Upper lobe of left lung (tissue), 6 donors: ENCODE measurements around the gene GRK3. TPM values are rescaled to one million over a fixed set of nuclear protein-coding genes. Genes with fewer than 3 reads are reported as not detected.
A peak's percentile ranks its signal among the peaks of the same experiment; 100 is the strongest.

Source experiments
- ATAC-seq, 2 donors: fragments of 200-7000 bp; cut with Tn5 transposase; one replicate each; pipeline ENCODE4 v1.9.1; 2022; ENCODE audit warnings: mild to moderate bottlenecking in 2 of 2, moderate library complexity in 2 of 2; ENCODE audit not compliant: low FRiP score in 2 of 2
- DNase-seq, 2 donors: peaks; one replicate each; pipeline ENCODE4 v3.0.0-alpha.2; 2019 to 2020
- H3K27ac ChIP-seq, 4 donors: fragments of 200-600 bp; sonication (generic); one replicate each; pipeline ENCODE4 v1.5.1; 2016 to 2019
- H3K27me3 ChIP-seq, 4 donors: fragments of 200-600 bp; sonication (generic); one replicate each; pipeline ENCODE4 v1.5.1; 2017 to 2019
- H3K36me3 ChIP-seq, 4 donors: fragments of 200-600 bp; sonication (generic); one replicate each; pipeline ENCODE4 v1.5.1; 2016 to 2019
- H3K4me1 ChIP-seq, 4 donors: fragments of 200-600 bp; sonication (generic); one replicate each; pipeline ENCODE4 v1.5.1; 2018 to 2019
- H3K4me3 ChIP-seq, 4 donors: fragments of 200-600 bp; sonication (generic); one replicate each; pipeline ENCODE4 v1.5.1; 2017 to 2019; ENCODE audit warnings: mild to moderate bottlenecking in 2 of 4, moderate library complexity in 1 of 4
- H3K9me3 ChIP-seq, 4 donors: fragments of 200-600 bp; sonication (generic); one replicate each; pipeline ENCODE4 v1.5.1; 2018 to 2019
- EP300 ChIP-seq, 4 donors: sonication (generic); formaldehyde crosslinking; IDR thresholded peaks; one replicate each; pipeline ENCODE4 v1.5.1; 2017; ENCODE audit warnings: antibody characterized with exemption in 4 of 4, control low read depth in 2 of 4
- POLR2A ChIP-seq, 4 donors: fragments of 450-650 bp; IDR thresholded peaks; one replicate each; pipeline ENCODE4 v1.5.1; 2016 to 2017; ENCODE audit warnings: antibody characterized with exemption in 4 of 4, mild to moderate bottlenecking in 2 of 4
- POLR2AphosphoS5 ChIP-seq, 2 donors: sonication (generic); formaldehyde crosslinking; IDR thresholded peaks; one replicate each; pipeline ENCODE4 v1.5.1; 2017; ENCODE audit warnings: antibody characterized with exemption in 2 of 2
- WGBS, 2 donors: methylation state at CpG; one replicate each; pipeline ENCODE4 v1.1.5; 2017 to 2018; 5-methylcytosine and 5-hydroxymethylcytosine counted together
- total RNA-seq, 6 donors: library from RNA; depleted of rRNA in 4 of 6; stranded (reverse); fragments of >200 nt in 4 of 6; gene quantifications; one replicate each; pipeline versions ENCODE4 v1.1.0 to v1.2.1, GENCODE V29; 2016 to 2021
- TF ChIP-seq, protein P1 (sequence below), 6 experiments: fragments of 450-650 bp in 4 of 6; fragments of 200-600 bp in 2 of 6; sonication (generic) in 2 of 6; IDR thresholded peaks; one replicate each; pipeline ENCODE4 v1.5.1; 2016 to 2019; ENCODE audit warnings: antibody characterized with exemption in 6 of 6
- donor health status: DM: no; HTN: no; CAD: no; lungs with moderate emphysema.
- donor health status: DM: no; HTN: yes; CAD: no; lungs with severe emphysema.

Gene GRK3
- total RNA-seq, 6 donors from 2014 or later = 16.0 to 25.2 (median 21.6) TPM

GRCh38 chr22:25766418-25766817, 201.9 kb downstream of the GRK3 start:
- no peak overlapping the region for H3K4me3 ChIP-seq
- H3K9me3 ChIP-seq = peaks cover 0 to 17% (median 11%) of the 10 kb centered on the region in 4 donors
- TF ChIP-seq, protein P1, sequence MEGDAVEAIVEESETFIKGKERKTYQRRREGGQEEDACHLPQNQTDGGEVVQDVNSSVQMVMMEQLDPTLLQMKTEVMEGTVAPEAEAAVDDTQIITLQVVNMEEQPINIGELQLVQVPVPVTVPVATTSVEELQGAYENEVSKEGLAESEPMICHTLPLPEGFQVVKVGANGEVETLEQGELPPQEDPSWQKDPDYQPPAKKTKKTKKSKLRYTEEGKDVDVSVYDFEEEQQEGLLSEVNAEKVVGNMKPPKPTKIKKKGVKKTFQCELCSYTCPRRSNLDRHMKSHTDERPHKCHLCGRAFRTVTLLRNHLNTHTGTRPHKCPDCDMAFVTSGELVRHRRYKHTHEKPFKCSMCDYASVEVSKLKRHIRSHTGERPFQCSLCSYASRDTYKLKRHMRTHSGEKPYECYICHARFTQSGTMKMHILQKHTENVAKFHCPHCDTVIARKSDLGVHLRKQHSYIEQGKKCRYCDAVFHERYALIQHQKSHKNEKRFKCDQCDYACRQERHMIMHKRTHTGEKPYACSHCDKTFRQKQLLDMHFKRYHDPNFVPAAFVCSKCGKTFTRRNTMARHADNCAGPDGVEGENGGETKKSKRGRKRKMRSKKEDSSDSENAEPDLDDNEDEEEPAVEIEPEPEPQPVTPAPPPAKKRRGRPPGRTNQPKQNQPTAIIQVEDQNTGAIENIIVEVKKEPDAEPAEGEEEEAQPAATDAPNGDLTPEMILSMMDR (IDR thresholded peaks at IDR 0.05) = no peak
- TF ChIP-seq POLR2AphosphoS5 (IDR thresholded peaks at IDR 0.05) = no peak
- TF ChIP-seq EP300 (IDR thresholded peaks at IDR 0.05) = no peak
- TF ChIP-seq POLR2A (IDR thresholded peaks at IDR 0.05) = no peak
- no peak overlapping the region for H3K27ac ChIP-seq
- ATAC-seq (no peak), DNase-seq (no peak)
- 80 to 92% methylated on average over 3 of the region's 3 CpGs for WGBS, 2 donors
- no peaks in the 10 kb centered on the region for H3K4me1 ChIP-seq
- H3K27me3 ChIP-seq = peaks cover 0 to 2% (median 0%) of the 10 kb centered on the region in 4 donors
- H3K36me3 ChIP-seq = no peaks in the 10 kb centered on the region

DNA sequence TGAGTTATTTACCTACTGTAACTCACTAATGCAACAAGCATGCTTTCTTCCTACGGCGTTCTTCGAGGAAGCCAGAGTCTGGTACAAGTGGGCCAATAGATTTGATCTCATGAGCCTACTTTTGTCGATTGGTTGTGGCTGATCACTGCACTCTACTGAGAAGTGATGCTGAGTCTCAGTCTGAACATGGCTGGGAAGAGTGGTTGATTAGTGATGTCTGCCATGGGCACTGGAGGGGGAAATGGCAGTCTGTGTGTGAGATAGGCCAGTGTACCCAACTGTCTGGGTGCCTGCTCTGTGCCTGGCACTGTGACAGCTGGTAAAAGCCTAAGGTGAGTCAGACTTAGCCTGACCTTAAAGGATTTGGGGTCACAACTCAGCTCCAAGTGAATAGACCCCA, 205.9 kb downstream of the GRK3 start:
- no peaks in the 10 kb centered on the region for H3K4me1 ChIP-seq
- no peaks in the 10 kb centered on the region for H3K36me3 ChIP-seq
- TF ChIP-seq, protein P1 (IDR thresholded peaks at IDR 0.05) = no peak
- TF ChIP-seq EP300 (IDR thresholded peaks at IDR 0.05) (no peak), POLR2A (IDR thresholded peaks at IDR 0.05) (no peak), POLR2AphosphoS5 (IDR thresholded peaks at IDR 0.05) (no peak)
- DNase-seq = no peak
- WGBS, 2 donors = 82 to 100% methylated on average over 4 of the region's 4 CpGs
- H3K9me3 ChIP-seq = peaks cover 0 to 17% (median 11%) of the 10 kb centered on the region in 4 donors
- H3K27ac ChIP-seq = no peak overlapping the region
- no peak overlapping the region for H3K4me3 ChIP-seq
- no peak for ATAC-seq
- no peaks in the 10 kb centered on the region for H3K27me3 ChIP-seq

GRCh38 chr22:25772288-25772687, 207.8 kb downstream of the GRK3 start:
- DNase-seq (peak in 1 of 2 donors; percentile 50), ATAC-seq (no peak)
- Histone ChIP-seq H3K27ac (no peak overlapping the region), H3K4me1 (no peaks in the 10 kb centered on the region), H3K36me3 (no peaks in the 10 kb centered on the region), H3K9me3 (no peaks in the 10 kb centered on the region), H3K4me3 (no peak overlapping the region), H3K27me3 (no peaks in the 10 kb centered on the region)
- 69% methylated on average over 9 of the region's 9 CpGs; no CpG with 5 or more reads in 1 of the 2 donors for WGBS, 2 donors
- TF ChIP-seq, protein P1 (IDR thresholded peaks at IDR 0.05) = no peak
- TF ChIP-seq EP300 (IDR thresholded peaks at IDR 0.05) (no peak), POLR2AphosphoS5 (IDR thresholded peaks at IDR 0.05) (no peak), POLR2A (IDR thresholded peaks at IDR 0.05) (no peak)

DNA sequence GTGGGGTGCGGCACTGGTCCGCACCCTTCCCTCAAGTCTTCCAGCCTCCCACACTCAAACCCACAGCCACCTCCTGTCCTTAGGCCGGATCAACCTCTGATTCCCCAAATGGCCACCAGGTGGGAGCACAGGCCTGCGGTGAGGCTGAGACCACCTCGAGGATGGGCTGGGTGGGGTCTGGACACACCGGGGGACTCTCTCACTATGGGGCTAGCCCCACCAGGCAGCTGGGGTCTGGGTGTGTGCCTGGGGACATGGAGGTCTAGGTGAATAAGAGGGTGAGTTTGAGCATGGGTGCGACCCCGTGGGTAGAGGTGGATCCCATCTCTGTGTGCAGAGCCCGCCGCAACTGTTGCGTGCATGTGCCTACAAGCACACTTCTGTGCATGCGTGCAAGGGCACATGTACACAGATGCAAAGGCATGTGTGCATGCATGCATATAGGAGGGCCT, 210.1 kb downstream of the GRK3 start:
- no peak overlapping the region for H3K4me3 ChIP-seq
- no peaks in the 10 kb centered on the region for H3K27me3 ChIP-seq
- no peak for DNase-seq
- no peak overlapping the region for H3K27ac ChIP-seq
- no peak for ATAC-seq
- no peaks in the 10 kb centered on the region for H3K9me3 ChIP-seq
- H3K36me3 ChIP-seq = no peaks in the 10 kb centered on the region
- TF ChIP-seq POLR2A (IDR thresholded peaks at IDR 0.05) (no peak), POLR2AphosphoS5 (IDR thresholded peaks at IDR 0.05) (no peak)
- TF ChIP-seq, protein P1 (IDR thresholded peaks at IDR 0.05) = peak in 3 of 6 experiments; percentile 17 to 28 (median 17)
- H3K4me1 ChIP-seq = no peaks in the 10 kb centered on the region
- WGBS, 2 donors = 40 to 62% methylated on average over 7 to 12 of the region's 12 CpGs

GRCh38 chr22:25775531-25775930, 211.1 kb downstream of the GRK3 start:
- ATAC-seq = no peak
- Histone ChIP-seq H3K4me1 (no peaks in the 10 kb centered on the region), H3K27me3 (no peaks in the 10 kb centered on the region), H3K4me3 (no peak overlapping the region), H3K9me3 (no peaks in the 10 kb centered on the region), H3K36me3 (no peaks in the 10 kb centered on the region), H3K27ac (no peak overlapping the region)
- DNase-seq = no peak
- no peak for TF ChIP-seq POLR2AphosphoS5 (IDR thresholded peaks at IDR 0.05)
- TF ChIP-seq, protein P1 (IDR thresholded peaks at IDR 0.05) = no peak
- TF ChIP-seq EP300 (IDR thresholded peaks at IDR 0.05) = no peak
- TF ChIP-seq POLR2A (IDR thresholded peaks at IDR 0.05) = no peak
- 41% methylated on average over 8 of the region's 8 CpGs for WGBS, 2 donors
